SK-N-SH treated with all-trans-retinoic acid at 6 μM for 48 hours (cell line): ENCODE results near the gene CSRNP2.
"Not testable (repeated sequence)": the region's sequence is repeated elsewhere in the genome, so short reads cannot be mapped to it uniquely, and the experiment has no call there.

Experiments used
- ATAC-seq: fragments of 200-7000 bp; cut with Tn5 transposase; 3 replicates; pipeline ENCODE4 v1.9.1; 2020; ENCODE audit warnings: mild to moderate bottlenecking, moderate library complexity
- ARNTL ChIP-seq: fragments of 450-650 bp; formaldehyde crosslinking; IDR thresholded peaks from 2 replicates; pipeline ENCODE4 v1.5.0; 2020; ENCODE audit warnings: low read depth, mild to moderate bottlenecking, moderate library complexity, borderline replicate concordance
- BACH2 ChIP-seq: fragments of 250-450 bp; sonication (Bioruptor Pico); IDR thresholded peaks from 2 replicates; pipeline ENCODE4 v1.9.0; 2021; ENCODE audit warnings: mild to moderate bottlenecking, borderline replicate concordance
- CSRNP3 ChIP-seq: fragments of 250-450 bp; sonication (Bioruptor Pico); IDR thresholded peaks from 2 replicates; pipeline ENCODE4 v1.5.1; 2021; ENCODE audit warnings: mild to moderate bottlenecking, moderate library complexity
- ESRRG ChIP-seq: fragments of 250-450 bp; sonication (Bioruptor Pico); IDR thresholded peaks from 2 replicates; pipeline ENCODE4 v1.6.1; 2021; ENCODE audit warnings: mild to moderate bottlenecking
- GLIS3 ChIP-seq: fragments of 250-450 bp; sonication (Bioruptor Pico); IDR thresholded peaks from 2 replicates; pipeline ENCODE4 v1.5.0; 2020; ENCODE audit warnings: mild to moderate bottlenecking, moderate library complexity
- ISL1 ChIP-seq: fragments of 250-450 bp; sonication (Bioruptor Pico); IDR thresholded peaks from 2 replicates; pipeline ENCODE4 v2.1.2; 2022; ENCODE audit warnings: mild to moderate bottlenecking, moderate library complexity
- OSR1 ChIP-seq: fragments of 250-450 bp; sonication (Bioruptor Pico); IDR thresholded peaks from 2 replicates; pipeline ENCODE4 v1.8.0; 2022; ENCODE audit warnings: moderate library complexity, mild to moderate bottlenecking, inconsistent platforms
- PATZ1 ChIP-seq: fragments of 250-450 bp; sonication (Bioruptor Pico); IDR thresholded peaks from 2 replicates; pipeline ENCODE4 v1.8.0; 2020; ENCODE audit warnings: mild to moderate bottlenecking, moderate library complexity, borderline replicate concordance
- PPARA ChIP-seq: fragments of 250-450 bp; sonication (Bioruptor Pico); IDR thresholded peaks from 2 replicates; pipeline ENCODE4 v1.5.0; 2020; ENCODE audit warnings: mild to moderate bottlenecking, borderline replicate concordance
- SNAI2 ChIP-seq: fragments of 250-450 bp; sonication (Bioruptor Pico); IDR thresholded peaks from 2 replicates; pipeline ENCODE4 v1.5.0; 2020; ENCODE audit warnings: mild to moderate bottlenecking, moderate library complexity
- TCF4 ChIP-seq: fragments of 250-450 bp; sonication (Bioruptor Pico); IDR thresholded peaks from 2 replicates; pipeline ENCODE4 v1.8.0; 2021; ENCODE audit warnings: mild to moderate bottlenecking, moderate library complexity, borderline replicate concordance
- TOX ChIP-seq: fragments of 250-450 bp; sonication (Bioruptor Pico); IDR thresholded peaks from 2 replicates; pipeline ENCODE4 v1.8.0; 2021; ENCODE audit warnings: mild to moderate bottlenecking, moderate library complexity, borderline replicate concordance
- ZC3H10 ChIP-seq: fragments of 250-450 bp; sonication (Bioruptor Pico); IDR thresholded peaks from 2 replicates; pipeline ENCODE4 v1.5.1; 2021; ENCODE audit warnings: mild to moderate bottlenecking, moderate library complexity
- ZFP30 ChIP-seq: fragments of 450-650 bp; formaldehyde crosslinking; IDR thresholded peaks from 2 replicates; pipeline ENCODE4 v1.5.0; 2022; ENCODE audit warnings: mild to moderate bottlenecking, moderate library complexity
- ZNF70 ChIP-seq: fragments of 450-650 bp; formaldehyde crosslinking; IDR thresholded peaks from 2 replicates; pipeline ENCODE4 v1.5.0; 2020; ENCODE audit warnings: mild to moderate bottlenecking, moderate library complexity
- ZNF8 ChIP-seq: fragments of 450-650 bp; formaldehyde crosslinking; IDR thresholded peaks from 2 replicates; pipeline ENCODE4 v1.5.0; 2020; ENCODE audit warnings: mild to moderate bottlenecking, moderate library complexity
- TF ChIP-seq, protein P1 (sequence below): fragments of 250-450 bp; sonication (Bioruptor Pico); IDR thresholded peaks from 2 replicates; pipeline ENCODE4 v1.5.0; 2020; ENCODE audit warnings: mild to moderate bottlenecking, moderate library complexity
- TF ChIP-seq, protein P2 (sequence below): fragments of 250-450 bp; sonication (Bioruptor Pico); IDR thresholded peaks from 2 replicates; pipeline ENCODE4 v1.8.0; 2021; ENCODE audit warnings: low read depth, mild to moderate bottlenecking, moderate library complexity, borderline replicate concordance
- TF ChIP-seq, protein P3 (sequence below): fragments of 250-450 bp; sonication (Bioruptor Pico); IDR thresholded peaks from 2 replicates; pipeline ENCODE4 v1.5.1; 2020; ENCODE audit warnings: low read depth, mild to moderate bottlenecking, moderate library complexity

The CSRNP2 gene

DNA sequence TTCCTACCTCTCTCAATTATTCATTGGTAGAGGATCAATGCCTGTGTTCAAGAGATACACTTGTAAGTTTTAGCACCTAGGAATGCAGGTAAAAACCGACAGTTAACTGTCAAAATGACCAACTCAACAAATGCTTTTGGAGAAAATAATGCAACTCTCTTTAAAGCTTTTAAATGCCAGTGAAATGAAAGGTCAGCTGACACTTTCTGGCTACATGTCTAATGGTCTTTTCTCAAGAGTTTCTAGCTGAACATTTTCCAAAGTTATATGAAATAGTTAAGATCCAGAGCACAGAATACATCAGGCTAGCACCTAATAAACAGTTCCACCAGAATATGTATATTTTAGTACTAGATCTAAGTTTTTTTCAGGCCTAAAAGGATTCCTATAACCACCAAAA is 2.0 kb downstream of the CSRNP2 start:
- no peak for ATAC-seq
- no peak for TF ChIP-seq SNAI2 (CRISPR knock-in tag)
- TF ChIP-seq BACH2 = no peak
- TF ChIP-seq ZC3H10 (CRISPR knock-in tag) = no peak
- no peak for TF ChIP-seq TOX (CRISPR knock-in tag)
- no peak for TF ChIP-seq ZNF70
- TF ChIP-seq, protein P1, sequence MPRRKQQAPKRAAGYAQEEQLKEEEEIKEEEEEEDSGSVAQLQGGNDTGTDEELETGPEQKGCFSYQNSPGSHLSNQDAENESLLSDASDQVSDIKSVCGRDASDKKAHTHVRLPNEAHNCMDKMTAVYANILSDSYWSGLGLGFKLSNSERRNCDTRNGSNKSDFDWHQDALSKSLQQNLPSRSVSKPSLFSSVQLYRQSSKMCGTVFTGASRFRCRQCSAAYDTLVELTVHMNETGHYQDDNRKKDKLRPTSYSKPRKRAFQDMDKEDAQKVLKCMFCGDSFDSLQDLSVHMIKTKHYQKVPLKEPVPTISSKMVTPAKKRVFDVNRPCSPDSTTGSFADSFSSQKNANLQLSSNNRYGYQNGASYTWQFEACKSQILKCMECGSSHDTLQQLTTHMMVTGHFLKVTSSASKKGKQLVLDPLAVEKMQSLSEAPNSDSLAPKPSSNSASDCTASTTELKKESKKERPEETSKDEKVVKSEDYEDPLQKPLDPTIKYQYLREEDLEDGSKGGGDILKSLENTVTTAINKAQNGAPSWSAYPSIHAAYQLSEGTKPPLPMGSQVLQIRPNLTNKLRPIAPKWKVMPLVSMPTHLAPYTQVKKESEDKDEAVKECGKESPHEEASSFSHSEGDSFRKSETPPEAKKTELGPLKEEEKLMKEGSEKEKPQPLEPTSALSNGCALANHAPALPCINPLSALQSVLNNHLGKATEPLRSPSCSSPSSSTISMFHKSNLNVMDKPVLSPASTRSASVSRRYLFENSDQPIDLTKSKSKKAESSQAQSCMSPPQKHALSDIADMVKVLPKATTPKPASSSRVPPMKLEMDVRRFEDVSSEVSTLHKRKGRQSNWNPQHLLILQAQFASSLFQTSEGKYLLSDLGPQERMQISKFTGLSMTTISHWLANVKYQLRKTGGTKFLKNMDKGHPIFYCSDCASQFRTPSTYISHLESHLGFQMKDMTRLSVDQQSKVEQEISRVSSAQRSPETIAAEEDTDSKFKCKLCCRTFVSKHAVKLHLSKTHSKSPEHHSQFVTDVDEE (CRISPR knock-in tag) = no peak
- TF ChIP-seq, protein P2, sequence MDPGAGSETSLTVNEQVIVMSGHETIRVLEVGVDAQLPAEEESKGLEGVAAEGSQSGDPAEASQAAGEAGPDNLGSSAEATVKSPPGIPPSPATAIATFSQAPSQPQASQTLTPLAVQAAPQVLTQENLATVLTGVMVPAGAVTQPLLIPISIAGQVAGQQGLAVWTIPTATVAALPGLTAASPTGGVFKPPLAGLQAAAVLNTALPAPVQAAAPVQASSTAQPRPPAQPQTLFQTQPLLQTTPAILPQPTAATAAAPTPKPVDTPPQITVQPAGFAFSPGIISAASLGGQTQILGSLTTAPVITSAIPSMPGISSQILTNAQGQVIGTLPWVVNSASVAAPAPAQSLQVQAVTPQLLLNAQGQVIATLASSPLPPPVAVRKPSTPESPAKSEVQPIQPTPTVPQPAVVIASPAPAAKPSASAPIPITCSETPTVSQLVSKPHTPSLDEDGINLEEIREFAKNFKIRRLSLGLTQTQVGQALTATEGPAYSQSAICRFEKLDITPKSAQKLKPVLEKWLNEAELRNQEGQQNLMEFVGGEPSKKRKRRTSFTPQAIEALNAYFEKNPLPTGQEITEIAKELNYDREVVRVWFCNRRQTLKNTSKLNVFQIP = no peak
- no peak for TF ChIP-seq ZFP30 (CRISPR knock-in tag)
- no peak for TF ChIP-seq ARNTL (CRISPR knock-in tag)
- no peak for TF ChIP-seq GLIS3 (CRISPR knock-in tag)
- TF ChIP-seq ZNF8 = no peak
- TF ChIP-seq CSRNP3 = no peak
- TF ChIP-seq PPARA (CRISPR knock-in tag) = no peak
- TF ChIP-seq ISL1 = no peak

- ATAC-seq = no peak
- TF ChIP-seq, protein P3, sequence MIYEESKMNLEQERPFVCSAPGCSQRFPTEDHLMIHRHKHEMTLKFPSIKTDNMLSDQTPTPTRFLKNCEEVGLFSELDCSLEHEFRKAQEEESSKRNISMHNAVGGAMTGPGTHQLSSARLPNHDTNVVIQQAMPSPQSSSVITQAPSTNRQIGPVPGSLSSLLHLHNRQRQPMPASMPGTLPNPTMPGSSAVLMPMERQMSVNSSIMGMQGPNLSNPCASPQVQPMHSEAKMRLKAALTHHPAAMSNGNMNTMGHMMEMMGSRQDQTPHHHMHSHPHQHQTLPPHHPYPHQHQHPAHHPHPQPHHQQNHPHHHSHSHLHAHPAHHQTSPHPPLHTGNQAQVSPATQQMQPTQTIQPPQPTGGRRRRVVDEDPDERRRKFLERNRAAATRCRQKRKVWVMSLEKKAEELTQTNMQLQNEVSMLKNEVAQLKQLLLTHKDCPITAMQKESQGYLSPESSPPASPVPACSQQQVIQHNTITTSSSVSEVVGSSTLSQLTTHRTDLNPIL = no peak
- TF ChIP-seq PATZ1 = no peak
- no peak for TF ChIP-seq ZNF70
Observed at GRCh38 chr12:51080136-51080535, 3.3 kb downstream of the CSRNP2 start.

DNA sequence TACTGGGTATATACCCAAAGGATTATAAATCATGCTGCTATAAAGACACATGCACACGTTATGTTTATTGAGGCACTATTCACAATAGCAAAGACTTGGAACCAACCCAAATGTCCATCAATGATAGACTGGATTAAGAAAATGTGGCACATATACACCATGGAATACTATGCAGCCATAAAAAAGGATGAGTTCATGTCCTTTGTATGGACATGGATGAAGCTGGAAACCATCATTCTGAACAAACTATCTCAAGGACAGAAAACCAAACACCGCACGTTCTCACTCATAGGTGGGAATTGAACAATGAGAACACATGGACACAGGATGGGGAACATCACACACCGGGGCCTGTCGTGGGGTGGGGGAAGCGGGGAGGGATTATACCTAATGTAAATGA is 4.5 kb downstream of the CSRNP2 start:
- not testable (repeated sequence) for ATAC-seq

DNA sequence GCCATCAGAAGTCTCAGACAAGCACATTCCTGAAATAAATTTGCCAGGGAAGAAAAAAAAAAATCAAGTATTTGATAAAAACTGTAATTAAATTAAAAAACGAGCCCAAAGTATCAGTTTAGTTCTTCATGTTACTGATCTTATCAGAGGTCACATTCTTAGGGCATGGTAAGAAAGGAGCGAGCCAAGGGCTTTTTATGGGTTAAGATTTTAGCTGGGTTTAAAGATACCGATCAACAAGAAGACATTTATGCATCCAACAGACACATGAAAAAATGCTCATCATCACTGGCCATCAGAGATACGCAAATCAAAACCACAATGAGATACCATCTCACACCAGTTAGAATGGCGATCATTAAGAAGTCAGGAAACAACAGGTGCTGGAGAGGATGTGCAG is 5.0 kb downstream of the CSRNP2 start:
- not testable (repeated sequence) for ATAC-seq

GRCh38 chr12:51077930-51078329 is 5.5 kb downstream of the CSRNP2 start:
- ATAC-seq = peak; percentile 16; the same call in 2 of the 3 replicates
- TF ChIP-seq TCF4 (CRISPR knock-in tag) (no peak), OSR1 (CRISPR knock-in tag) (no peak), ZNF70 (no peak), ESRRG (no peak), TOX (CRISPR knock-in tag) (no peak), PATZ1 (no peak)
